Measurements from ENCODE around the gene CRYBB1. TPM values are rescaled to one million over a fixed set of nuclear protein-coding genes. Genes with fewer than 3 reads are reported as not detected.

CRYBB1 gene
- total RNA-seq, 3 donors from 2014 or later (not counting 1 experiment from before 2014, with no cell fraction given), result not detected

DNA sequence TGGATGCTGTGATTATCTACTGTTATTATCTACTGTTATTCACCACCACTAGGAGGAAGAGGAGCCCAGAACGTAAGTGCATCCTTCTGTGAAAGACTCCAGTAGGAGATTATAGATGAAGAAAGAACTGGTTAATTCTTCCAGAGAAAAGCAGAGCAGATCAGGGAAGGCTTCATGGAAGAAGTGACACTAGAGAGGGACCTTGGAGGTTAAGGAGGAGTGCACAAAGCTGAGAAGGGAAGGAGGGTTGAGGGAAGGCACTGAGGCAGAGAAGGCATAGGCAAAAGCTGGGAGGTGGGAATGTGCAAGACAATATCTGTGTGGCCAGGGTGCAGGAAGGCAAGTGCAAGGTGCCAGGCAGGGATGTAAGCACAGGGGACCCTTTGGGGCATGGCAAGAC lies 13.5 kb downstream of the CRYBB1 start:
- H3K9me3 ChIP-seq (ENCODE audit: control insufficient read depth, insufficient read depth, low read length), result no peaks in the 10 kb centered on the region
- no peak overlapping the region for H3K27ac ChIP-seq (ENCODE audit: low read length)
- H3K4me1 Mint-ChIP-seq, result peaks cover 27 to 43% of the 10 kb centered on the region in 2 donors
- H3K27me3 ChIP-seq (ENCODE audit: control insufficient read depth, insufficient read depth, low read length), result no peaks in the 10 kb centered on the region
- 55% methylated on average over 1 of the region's 1 CpG for WGBS (ENCODE audit: insufficient coverage)
- intact Hi-C loops (cut with micrococcal nuclease), result no loop called here
- DNase-seq (no peak), ATAC-seq (no peak)
- no peak overlapping the region for H3K4me3 Mint-ChIP-seq
- no peaks in the 10 kb centered on the region for H3K36me3 ChIP-seq (ENCODE audit: control insufficient read depth, insufficient read depth, low read length)
- H3K36me3 Mint-ChIP-seq, result no peaks in the 10 kb centered on the region
- H3K27me3 Mint-ChIP-seq (ENCODE audit: low read depth in 2 of 2), result no peaks in the 10 kb centered on the region
- no peak overlapping the region for H3K4me3 ChIP-seq (ENCODE audit: low read length)
- H3K4me1 ChIP-seq (ENCODE audit: control insufficient read depth, insufficient read depth, low read length), result peaks cover 4% of the 10 kb centered on the region
- H3K27ac Mint-ChIP-seq, result peak overlapping the region in 1 of 2 donors; percentile 30
- TF ChIP-seq, protein P1, sequence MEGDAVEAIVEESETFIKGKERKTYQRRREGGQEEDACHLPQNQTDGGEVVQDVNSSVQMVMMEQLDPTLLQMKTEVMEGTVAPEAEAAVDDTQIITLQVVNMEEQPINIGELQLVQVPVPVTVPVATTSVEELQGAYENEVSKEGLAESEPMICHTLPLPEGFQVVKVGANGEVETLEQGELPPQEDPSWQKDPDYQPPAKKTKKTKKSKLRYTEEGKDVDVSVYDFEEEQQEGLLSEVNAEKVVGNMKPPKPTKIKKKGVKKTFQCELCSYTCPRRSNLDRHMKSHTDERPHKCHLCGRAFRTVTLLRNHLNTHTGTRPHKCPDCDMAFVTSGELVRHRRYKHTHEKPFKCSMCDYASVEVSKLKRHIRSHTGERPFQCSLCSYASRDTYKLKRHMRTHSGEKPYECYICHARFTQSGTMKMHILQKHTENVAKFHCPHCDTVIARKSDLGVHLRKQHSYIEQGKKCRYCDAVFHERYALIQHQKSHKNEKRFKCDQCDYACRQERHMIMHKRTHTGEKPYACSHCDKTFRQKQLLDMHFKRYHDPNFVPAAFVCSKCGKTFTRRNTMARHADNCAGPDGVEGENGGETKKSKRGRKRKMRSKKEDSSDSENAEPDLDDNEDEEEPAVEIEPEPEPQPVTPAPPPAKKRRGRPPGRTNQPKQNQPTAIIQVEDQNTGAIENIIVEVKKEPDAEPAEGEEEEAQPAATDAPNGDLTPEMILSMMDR (IDR thresholded peaks at IDR 0.05), result no peak
- peaks cover 0 to 2% of the 10 kb centered on the region in 2 donors for H3K9me3 Mint-ChIP-seq

DNA sequence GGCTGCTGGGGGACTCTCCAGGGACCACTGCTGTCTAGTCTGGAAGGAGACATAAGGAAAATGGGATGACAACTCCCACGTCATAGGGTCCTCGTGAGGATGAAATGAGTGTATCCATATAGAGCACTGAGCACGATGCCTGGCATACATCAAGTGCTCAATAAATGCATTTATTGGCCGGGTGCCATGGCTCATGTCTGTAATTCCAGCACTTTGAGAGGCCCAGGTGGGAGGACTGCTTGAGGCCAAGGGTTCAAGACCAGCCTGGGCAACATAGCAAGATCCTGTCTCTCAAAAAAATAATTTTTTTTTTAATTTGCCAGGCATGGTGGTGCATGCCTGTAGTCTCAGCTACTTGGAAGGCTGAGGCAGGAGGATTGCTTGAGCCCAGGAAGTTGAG lies 15.7 kb downstream of the CRYBB1 start:
- H3K27me3 ChIP-seq (ENCODE audit: control insufficient read depth, insufficient read depth, low read length), result no peaks in the 10 kb centered on the region
- 90% methylated on average over 4 of the region's 4 CpGs for WGBS (ENCODE audit: insufficient coverage)
- H3K36me3 ChIP-seq (ENCODE audit: control insufficient read depth, insufficient read depth, low read length), result no peaks in the 10 kb centered on the region
- H3K9me3 ChIP-seq (ENCODE audit: control insufficient read depth, insufficient read depth, low read length), result no peaks in the 10 kb centered on the region
- ATAC-seq, result no peak
- no peaks in the 10 kb centered on the region for H3K27me3 Mint-ChIP-seq (ENCODE audit: low read depth in 2 of 2)
- H3K27ac ChIP-seq (ENCODE audit: low read length), result no peak overlapping the region
- no peak for DNase-seq
- H3K27ac Mint-ChIP-seq, result no peak overlapping the region
- intact Hi-C loops (cut with micrococcal nuclease), result no loop called here
- H3K4me3 ChIP-seq (ENCODE audit: low read length), result no peak overlapping the region
- H3K9me3 Mint-ChIP-seq, result no peaks in the 10 kb centered on the region
- TF ChIP-seq, protein P1 (IDR thresholded peaks at IDR 0.05), result no peak
- H3K4me1 ChIP-seq (ENCODE audit: control insufficient read depth, insufficient read depth, low read length), result peaks cover 26% of the 10 kb centered on the region
- H3K4me1 Mint-ChIP-seq, result peaks cover 35 to 55% of the 10 kb centered on the region in 2 donors
- no peak overlapping the region for H3K4me3 Mint-ChIP-seq
- no peaks in the 10 kb centered on the region for H3K36me3 Mint-ChIP-seq

DNA sequence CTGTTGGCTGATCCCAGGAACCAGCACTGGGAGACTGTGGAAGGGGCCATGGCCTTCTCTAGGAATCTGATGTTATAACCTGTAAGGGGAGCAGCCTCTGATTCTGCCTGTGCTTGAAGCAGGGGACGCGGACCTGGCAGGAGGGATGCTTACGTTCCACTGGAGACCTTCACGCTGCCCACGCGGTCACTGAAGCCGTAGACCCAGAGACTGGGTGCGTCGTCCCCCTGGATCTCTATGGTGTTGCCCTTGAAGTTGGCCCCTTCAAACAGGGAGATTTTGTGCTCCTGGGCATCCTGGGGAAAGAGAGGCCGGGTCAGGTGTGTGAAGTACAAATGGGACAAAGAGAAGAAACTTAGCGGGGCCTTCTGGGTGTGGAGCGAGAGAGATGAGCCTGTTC lies 16.1 kb downstream of the CRYBB1 start:
- no peaks in the 10 kb centered on the region for H3K36me3 Mint-ChIP-seq
- intact Hi-C loops (cut with micrococcal nuclease), result no loop called here
- no peak for ATAC-seq
- H3K4me3 Mint-ChIP-seq, result no peak overlapping the region
- Histone ChIP-seq H3K27me3 (ENCODE audit: control insufficient read depth, insufficient read depth, low read length) (no peaks in the 10 kb centered on the region), H3K27ac (ENCODE audit: low read length) (no peak overlapping the region), H3K4me3 (ENCODE audit: low read length) (no peak overlapping the region), H3K4me1 (ENCODE audit: control insufficient read depth, insufficient read depth, low read length) (peaks cover 30% of the 10 kb centered on the region), H3K9me3 (ENCODE audit: control insufficient read depth, insufficient read depth, low read length) (no peaks in the 10 kb centered on the region), H3K36me3 (ENCODE audit: control insufficient read depth, insufficient read depth, low read length) (no peaks in the 10 kb centered on the region)
- no peak for DNase-seq
- H3K27me3 Mint-ChIP-seq (ENCODE audit: low read depth in 2 of 2), result no peaks in the 10 kb centered on the region
- WGBS (ENCODE audit: insufficient coverage), result 98% methylated on average over 12 of the region's 12 CpGs
- no peaks in the 10 kb centered on the region for H3K9me3 Mint-ChIP-seq
- peaks cover 39 to 59% of the 10 kb centered on the region in 2 donors for H3K4me1 Mint-ChIP-seq
- TF ChIP-seq, protein P1 (IDR thresholded peaks at IDR 0.05), result no peak
- no peak overlapping the region for H3K27ac Mint-ChIP-seq

DNA sequence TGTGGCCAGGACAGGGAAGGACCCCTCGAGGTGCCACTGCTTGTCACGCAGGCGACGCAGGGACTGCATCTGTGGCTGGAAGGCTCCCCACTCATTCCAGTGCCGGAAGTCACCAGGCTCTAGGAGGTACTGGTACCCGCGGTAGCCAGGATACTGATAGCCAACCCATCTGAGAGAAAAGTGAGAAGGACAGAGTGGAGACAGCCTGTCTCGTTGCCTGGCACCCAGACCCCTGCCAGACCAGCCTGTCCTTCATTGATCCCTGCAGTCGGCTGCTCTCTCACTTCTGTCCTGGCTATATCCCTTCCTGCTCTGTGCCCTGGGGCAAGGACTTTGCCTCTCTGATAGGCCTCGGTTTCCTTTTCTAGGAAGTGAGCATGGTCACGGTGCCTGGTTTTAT lies 18.3 kb downstream of the CRYBB1 start:
- WGBS (ENCODE audit: insufficient coverage), result 93% methylated on average over 11 of the region's 11 CpGs
- Histone ChIP-seq H3K27ac (ENCODE audit: low read length) (no peak overlapping the region), H3K27me3 (ENCODE audit: control insufficient read depth, insufficient read depth, low read length) (no peaks in the 10 kb centered on the region), H3K4me3 (ENCODE audit: low read length) (no peak overlapping the region), H3K36me3 (ENCODE audit: control insufficient read depth, insufficient read depth, low read length) (no peaks in the 10 kb centered on the region), H3K9me3 (ENCODE audit: control insufficient read depth, insufficient read depth, low read length) (no peaks in the 10 kb centered on the region), H3K4me1 (ENCODE audit: control insufficient read depth, insufficient read depth, low read length) (peaks cover 49% of the 10 kb centered on the region)
- Mint-ChIP-seq H3K27me3 (ENCODE audit: low read depth in 2 of 2) (no peaks in the 10 kb centered on the region), H3K9me3 (no peaks in the 10 kb centered on the region), H3K4me1 (peaks cover 48 to 61% of the 10 kb centered on the region in 2 donors), H3K36me3 (no peaks in the 10 kb centered on the region), H3K4me3 (no peak overlapping the region), H3K27ac (peak overlapping the region; percentile 87 to 89)
- TF ChIP-seq, protein P1 (IDR thresholded peaks at IDR 0.05), result no peak
- DNase-seq (no peak), ATAC-seq (no peak)
- intact Hi-C loops (cut with micrococcal nuclease), result no loop called here

Data from natural killer cell (primary cell).